Measurements from ENCODE around the gene PLA2G4B.

DNA sequence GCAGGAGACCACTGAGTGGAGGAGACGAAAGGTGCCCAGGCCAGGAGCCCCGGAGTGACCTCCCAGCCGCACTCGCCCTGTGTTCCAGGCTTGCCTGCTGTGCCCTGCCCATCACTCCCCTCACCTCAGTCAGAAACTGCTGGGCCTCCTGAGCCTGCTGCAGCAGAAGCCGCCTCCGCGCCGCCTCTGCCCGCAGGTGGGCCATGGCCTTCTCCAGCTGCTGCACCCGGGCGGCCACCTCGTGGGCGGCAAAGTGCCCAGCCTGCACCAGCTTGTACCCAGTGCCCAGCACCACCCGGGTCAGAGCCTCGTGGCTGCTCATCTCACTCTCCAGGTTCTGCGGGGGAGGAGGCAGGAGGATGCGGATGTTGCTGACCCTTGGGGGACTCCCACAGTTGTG lies 17.6 kb downstream of the PLA2G4B start:
- TF ChIP-seq RBBP5 (conservative IDR thresholded peaks at IDR 0.05) (no peak), ESRRA (IDR thresholded peaks at IDR 0.05; ENCODE audit: low read length) (no peak)
- TF ChIP-seq, protein P1, sequence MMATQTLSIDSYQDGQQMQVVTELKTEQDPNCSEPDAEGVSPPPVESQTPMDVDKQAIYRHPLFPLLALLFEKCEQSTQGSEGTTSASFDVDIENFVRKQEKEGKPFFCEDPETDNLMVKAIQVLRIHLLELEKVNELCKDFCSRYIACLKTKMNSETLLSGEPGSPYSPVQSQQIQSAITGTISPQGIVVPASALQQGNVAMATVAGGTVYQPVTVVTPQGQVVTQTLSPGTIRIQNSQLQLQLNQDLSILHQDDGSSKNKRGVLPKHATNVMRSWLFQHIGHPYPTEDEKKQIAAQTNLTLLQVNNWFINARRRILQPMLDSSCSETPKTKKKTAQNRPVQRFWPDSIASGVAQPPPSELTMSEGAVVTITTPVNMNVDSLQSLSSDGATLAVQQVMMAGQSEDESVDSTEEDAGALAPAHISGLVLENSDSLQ (IDR thresholded peaks at IDR 0.05), result no peak
- TF ChIP-seq, protein P2, sequence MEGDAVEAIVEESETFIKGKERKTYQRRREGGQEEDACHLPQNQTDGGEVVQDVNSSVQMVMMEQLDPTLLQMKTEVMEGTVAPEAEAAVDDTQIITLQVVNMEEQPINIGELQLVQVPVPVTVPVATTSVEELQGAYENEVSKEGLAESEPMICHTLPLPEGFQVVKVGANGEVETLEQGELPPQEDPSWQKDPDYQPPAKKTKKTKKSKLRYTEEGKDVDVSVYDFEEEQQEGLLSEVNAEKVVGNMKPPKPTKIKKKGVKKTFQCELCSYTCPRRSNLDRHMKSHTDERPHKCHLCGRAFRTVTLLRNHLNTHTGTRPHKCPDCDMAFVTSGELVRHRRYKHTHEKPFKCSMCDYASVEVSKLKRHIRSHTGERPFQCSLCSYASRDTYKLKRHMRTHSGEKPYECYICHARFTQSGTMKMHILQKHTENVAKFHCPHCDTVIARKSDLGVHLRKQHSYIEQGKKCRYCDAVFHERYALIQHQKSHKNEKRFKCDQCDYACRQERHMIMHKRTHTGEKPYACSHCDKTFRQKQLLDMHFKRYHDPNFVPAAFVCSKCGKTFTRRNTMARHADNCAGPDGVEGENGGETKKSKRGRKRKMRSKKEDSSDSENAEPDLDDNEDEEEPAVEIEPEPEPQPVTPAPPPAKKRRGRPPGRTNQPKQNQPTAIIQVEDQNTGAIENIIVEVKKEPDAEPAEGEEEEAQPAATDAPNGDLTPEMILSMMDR (IDR thresholded peaks at IDR 0.05 in 2 of 3, conservative IDR thresholded peaks at IDR 0.05 in 1 of 3; ENCODE audit: control insufficient read depth in 2 of 3, extremely low read depth in 1 of 3, insufficient read depth in 1 of 3, low read depth in 3 of 3, low read length in 3 of 3), result no peak

Measured in GM12878 (cell line).